Common myeloid progenitor, CD34-positive (primary cell): Measurements from ENCODE around the gene LATS2.

Source experiments
- CTCF ChIA-PET: fragments of 350-600 bp; sonication (Branson Sonifier 250); formaldehyde crosslinking; loops from one replicate; lab custom pipeline; 2021; ENCODE audit warnings: antibody characterized with exemption; lab: Charles Lee
- POLR2A ChIA-PET: fragments of 350-600 bp; sonication (Branson Sonifier 250); formaldehyde crosslinking; loops from one replicate; lab custom pipeline; 2021; ENCODE audit warnings: antibody characterized with exemption; lab: Charles Lee
- DNase-seq, 3 donors: peaks; one replicate each; pipeline versions ENCODE4 v3.0.0 to v3.0.0-alpha.2; 2013
- H3K27ac ChIP-seq, 2 experiments: 1 replicate in 1 of 2; 2 replicates in 1 of 2; pipeline ENCODE4 v1.7.0; 2013; ENCODE audit warnings: inconsistent platforms in 2 of 2, low read length in 2 of 2, mild to moderate bottlenecking in 2 of 2, low read depth in 1 of 2, moderate library complexity in 1 of 2; ENCODE audit not compliant: severe bottlenecking in 2 of 2, insufficient read depth in 1 of 2, poor library complexity in 1 of 2
- H3K27me3 ChIP-seq, 5 experiments: replicated peaks in 2 of 5; 1 replicate in 3 of 5; 2 replicates in 2 of 5; pipeline versions ENCODE4 v1.6.1 to v1.7.0; 2013; ENCODE audit warnings: low read length in 4 of 5, mild to moderate bottlenecking in 2 of 5, moderate library complexity in 2 of 5, inconsistent platforms in 1 of 5; ENCODE audit not compliant: insufficient read depth in 5 of 5, control insufficient read depth in 4 of 5
- H3K36me3 ChIP-seq, 4 experiments: 1 replicate in 2 of 4; 2 replicates in 2 of 4; pipeline versions ENCODE4 v1.6.1 to v1.7.0; 2013; ENCODE audit warnings: low read length in 3 of 4, control low read depth in 1 of 4, mild to moderate bottlenecking in 1 of 4; ENCODE audit not compliant: control insufficient read depth in 4 of 4, insufficient read depth in 4 of 4
- H3K4me1 ChIP-seq, 4 experiments: 1 replicate in 3 of 4; 2 replicates in 1 of 4; pipeline versions ENCODE4 v1.6.1 to v1.7.1; 2013; ENCODE audit warnings: low read length in 3 of 4, mild to moderate bottlenecking in 3 of 4, control low read depth in 1 of 4, inconsistent platforms in 1 of 4, moderate library complexity in 1 of 4; ENCODE audit not compliant: control insufficient read depth in 4 of 4, insufficient read depth in 4 of 4; ENCODE audit errors: control extremely low read depth in 1 of 4
- H3K4me3 ChIP-seq, 7 experiments: 1 replicate in 4 of 7; 2 replicates in 3 of 7; pipeline versions ENCODE4 v1.5.1 to v1.7.0; 2013; ENCODE audit warnings: mild to moderate bottlenecking in 7 of 7, low read length in 6 of 7, moderate library complexity in 6 of 7, inconsistent platforms in 2 of 7, low read depth in 2 of 7, control low read depth in 1 of 7; ENCODE audit not compliant: insufficient read depth in 4 of 7, control insufficient read depth in 1 of 7; ENCODE audit errors: extremely low read depth in 1 of 7
- H3K9me3 ChIP-seq, 5 experiments: 1 replicate in 4 of 5; 2 replicates in 1 of 5; pipeline versions ENCODE4 v1.6.1 to v1.7.1; 2013; ENCODE audit warnings: low read length in 4 of 5, mild to moderate bottlenecking in 2 of 5, inconsistent platforms in 1 of 5, low read depth in 1 of 5, moderate library complexity in 1 of 5; ENCODE audit not compliant: control insufficient read depth in 4 of 5, insufficient read depth in 2 of 5; ENCODE audit errors: control extremely low read depth in 1 of 5
- WGBS: methylation state at CpG from one replicate; pipeline ENCODE4 v1.1.5; 2013; ENCODE audit not compliant: insufficient coverage; 5-methylcytosine and 5-hydroxymethylcytosine counted together

LATS2 gene

DNA sequence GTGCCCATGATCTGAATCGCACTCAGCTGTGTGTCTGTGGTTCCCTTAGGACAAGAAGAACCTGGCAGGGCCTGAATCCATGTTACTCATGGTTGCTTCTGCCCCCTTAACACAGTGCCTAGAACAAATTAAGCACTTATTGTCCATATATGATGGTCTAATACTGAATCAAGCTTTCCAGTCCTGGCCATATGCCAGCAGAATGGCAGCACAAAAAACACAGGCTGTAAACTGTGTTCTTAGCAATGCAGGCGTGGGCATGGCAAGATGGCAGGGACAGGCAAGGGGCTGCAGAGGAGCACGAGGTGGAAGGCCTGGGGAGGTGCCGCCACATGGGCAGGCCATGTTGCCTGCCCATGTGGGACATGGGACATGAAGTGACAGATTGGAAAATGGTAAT lies 68.2 kb downstream of the LATS2 start:
- Histone ChIP-seq H3K36me3 (peaks cover 9 to 91% (median 44%) of the 10 kb centered on the region in 4 experiments), H3K4me3 (no peak overlapping the region), H3K9me3 (no peaks in the 10 kb centered on the region), H3K27me3 (no peaks in the 10 kb centered on the region), H3K27ac (peak overlapping the region in 1 of 2 experiments; percentile 11), H3K4me1 (no peaks in the 10 kb centered on the region)
- DNase-seq, result no peak
- ChIA-PET CTCF (interaction anchor here (1.0 kb wide), 1 partner anchor 11 kb away, joined by 3 read pairs; no protein-coding TSS in a partner anchor), POLR2A (interaction anchor here (0.5 kb wide), 1 partner anchor 226 kb away, joined by 3 read pairs; no protein-coding TSS in a partner anchor)
- 94% methylated on average over 4 of the region's 4 CpGs for WGBS

DNA sequence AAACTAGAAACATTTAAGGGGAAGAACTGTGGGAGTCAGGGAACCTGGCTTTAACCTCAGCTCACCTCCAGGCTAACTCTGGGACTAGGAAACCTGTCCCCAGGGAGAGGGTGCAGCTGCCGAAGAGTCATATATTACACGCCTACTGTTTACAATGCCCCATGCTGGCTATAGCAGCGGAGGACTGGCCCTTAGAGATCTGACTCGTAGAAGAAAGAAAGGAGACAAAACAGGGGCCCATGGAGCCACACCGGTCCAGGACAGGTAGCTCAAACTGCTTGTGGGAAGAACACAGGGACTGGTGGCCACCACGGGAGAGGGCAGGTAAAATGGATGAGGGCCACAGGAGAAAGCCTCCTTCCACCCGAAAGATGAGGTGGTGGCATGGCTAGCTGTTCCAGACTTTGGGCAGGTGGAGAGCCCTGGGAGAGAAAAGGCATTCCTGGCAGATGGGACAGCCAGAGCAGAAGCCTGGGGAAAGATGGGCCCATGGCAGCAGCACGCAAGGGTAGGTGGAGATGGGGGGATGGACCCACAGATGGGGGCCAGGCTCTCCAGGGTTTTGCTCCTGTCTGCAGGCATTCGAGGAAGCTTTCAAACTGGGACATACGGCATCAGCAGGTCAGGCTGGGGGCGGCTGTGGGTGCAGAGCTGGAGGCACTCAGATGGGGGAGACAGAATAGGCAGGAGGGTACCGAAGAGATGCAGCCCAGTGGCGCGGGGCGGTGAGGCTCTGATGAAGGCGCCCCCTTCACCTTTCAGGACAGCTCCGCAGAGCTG lies 69.5 kb downstream of the LATS2 start:
- ChIA-PET CTCF (interaction anchor here (1.5 to 2.0 kb wide), 2 partner anchors 8 to 49 kb away, joined by 4 to 6 read pairs; no protein-coding TSS in a partner anchor), POLR2A (interaction anchor here (0.6 kb wide), 1 partner anchor 15 kb away, joined by 3 read pairs; no protein-coding TSS in a partner anchor)
- Histone ChIP-seq H3K36me3 (peaks cover 9 to 87% (median 49%) of the 10 kb centered on the region in 4 experiments), H3K27ac (no peak overlapping the region), H3K9me3 (no peaks in the 10 kb centered on the region), H3K4me1 (no peaks in the 10 kb centered on the region), H3K27me3 (no peaks in the 10 kb centered on the region), H3K4me3 (no peak overlapping the region)
- DNase-seq, result no peak
- 97% methylated on average over 15 of the region's 17 CpGs for WGBS

- Histone ChIP-seq H3K27me3 (no peaks in the 10 kb centered on the region), H3K4me3 (no peak overlapping the region), H3K36me3 (peaks cover 9 to 80% (median 51%) of the 10 kb centered on the region in 4 experiments), H3K4me1 (no peaks in the 10 kb centered on the region), H3K27ac (no peak overlapping the region), H3K9me3 (no peaks in the 10 kb centered on the region)
- ChIA-PET POLR2A (interaction anchor here (0.6 kb wide), 1 partner anchor 14 kb away, joined by 3 read pairs; no protein-coding TSS in a partner anchor), CTCF (interaction anchor here (1.3 to 2.0 kb wide), 3 partner anchors 8 to 48 kb away, joined by 3 to 6 read pairs (median 4); no protein-coding TSS in a partner anchor)
- 100% methylated on average over 9 of the region's 14 CpGs for WGBS
- DNase-seq, result no peak
Observed at GRCh38 chr13:20990910-20991525, 70.4 kb downstream of the LATS2 start.

DNA sequence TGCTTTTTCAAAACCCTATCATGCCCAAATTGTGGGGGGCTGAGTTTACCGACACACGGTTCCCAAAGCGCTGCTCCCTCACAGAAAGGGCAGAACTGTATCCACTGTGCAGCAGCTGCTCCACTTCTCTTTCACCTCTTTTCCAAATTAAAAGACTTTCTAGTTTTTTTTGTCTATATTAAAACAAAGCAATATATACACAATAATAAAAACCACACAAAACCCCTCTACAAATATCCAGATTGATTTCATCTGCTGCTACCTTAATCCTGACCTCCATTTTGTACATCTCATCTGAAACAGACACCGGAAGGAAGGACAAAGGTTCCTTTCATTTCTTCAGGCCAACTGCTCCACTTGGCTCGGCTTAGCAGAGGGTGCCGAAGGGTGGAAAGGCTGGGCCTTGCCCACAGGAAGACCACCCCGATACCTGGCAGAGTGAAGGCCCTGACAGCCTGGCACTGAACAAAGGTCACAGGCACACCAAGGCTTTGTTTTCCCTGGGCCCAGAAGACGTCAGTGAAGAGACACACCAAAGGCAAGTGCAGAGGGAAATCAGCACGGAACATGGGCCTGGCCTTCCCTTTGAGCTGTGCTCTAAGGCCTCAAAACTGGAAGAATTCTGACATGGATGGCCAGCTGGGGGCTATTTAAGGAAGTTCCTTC lies 71.6 kb downstream of the LATS2 start:
- Histone ChIP-seq H3K27ac (no peak overlapping the region), H3K9me3 (no peaks in the 10 kb centered on the region), H3K4me1 (no peaks in the 10 kb centered on the region), H3K4me3 (no peak overlapping the region), H3K27me3 (no peaks in the 10 kb centered on the region), H3K36me3 (peaks cover 9 to 75% (median 53%) of the 10 kb centered on the region in 4 experiments)
- 98% methylated on average over 9 of the region's 9 CpGs for WGBS
- ChIA-PET CTCF (interaction anchor here (1.2 to 1.3 kb wide), 2 partner anchors 9 to 16 kb away, joined by 3 read pairs; no protein-coding TSS in a partner anchor), POLR2A (no interaction called here)
- DNase-seq, result no peak

DNA sequence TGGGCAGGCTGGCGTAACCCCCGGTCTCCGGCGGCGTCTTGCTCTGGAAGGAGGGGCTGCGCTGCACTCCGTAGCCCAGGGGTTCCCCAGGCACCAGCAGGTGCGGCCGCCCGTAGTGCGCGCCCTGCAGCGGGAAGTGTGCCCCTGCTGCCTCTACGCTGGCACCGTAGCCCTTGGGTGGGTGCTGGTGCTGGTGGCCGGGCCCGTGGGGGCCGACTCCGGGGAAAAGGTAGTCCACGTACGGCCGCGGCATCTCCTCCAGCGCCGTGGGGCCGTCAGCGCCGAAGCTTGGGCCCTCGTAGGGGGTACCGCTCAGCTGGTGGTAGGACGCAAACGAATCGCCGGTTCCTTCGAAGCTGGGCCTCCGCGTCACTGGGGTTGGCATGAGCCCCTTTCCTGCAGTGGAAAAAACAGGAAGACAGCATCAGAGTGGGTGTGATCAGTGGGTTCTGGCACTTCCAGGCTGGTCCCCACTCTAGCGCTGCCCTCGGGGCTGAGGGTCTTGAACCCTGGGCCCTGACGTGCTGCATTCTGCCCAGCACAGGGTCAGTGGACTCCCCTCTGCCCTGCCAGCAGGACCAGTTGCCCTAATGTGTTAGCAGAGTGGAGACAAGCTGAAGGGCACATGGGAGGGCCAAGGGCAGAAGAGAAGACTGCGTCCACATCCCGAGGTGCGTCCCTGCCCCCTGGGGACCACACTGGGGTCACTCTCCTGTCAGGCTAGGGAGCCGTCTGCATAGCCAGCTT lies 72.3 kb downstream of the LATS2 start:
- WGBS, result 96% methylated on average over 44 of the region's 44 CpGs
- ChIA-PET POLR2A (no interaction called here), CTCF (interaction anchor here (0.6 to 1.3 kb wide), 3 partner anchors 9 to 16 kb away, joined by 3 to 4 read pairs (median 3); no protein-coding TSS in a partner anchor)
- Histone ChIP-seq H3K9me3 (no peaks in the 10 kb centered on the region), H3K27me3 (no peaks in the 10 kb centered on the region), H3K36me3 (peaks cover 9 to 68% (median 52%) of the 10 kb centered on the region in 4 experiments), H3K4me3 (no peak overlapping the region), H3K4me1 (no peaks in the 10 kb centered on the region), H3K27ac (no peak overlapping the region)
- DNase-seq, result no peak

- Histone ChIP-seq H3K27me3 (no peaks in the 10 kb centered on the region), H3K4me1 (no peaks in the 10 kb centered on the region), H3K27ac (no peak overlapping the region), H3K9me3 (no peaks in the 10 kb centered on the region), H3K4me3 (no peak overlapping the region), H3K36me3 (peaks cover 9 to 69% (median 56%) of the 10 kb centered on the region in 4 experiments)
- 98% methylated on average over 54 of the region's 87 CpGs for WGBS
- no peak for DNase-seq
- ChIA-PET POLR2A (no interaction called here), CTCF (interaction anchor here (0.6 kb wide), 1 partner anchor 12 kb away, joined by 4 read pairs; no protein-coding TSS in a partner anchor)
Observed at GRCh38 chr13:20988033-20988908, 73.1 kb downstream of the LATS2 start.
